HFFc6 (cell line): Measurements from ENCODE around the gene GPR183. TPM values are rescaled to one million over a fixed set of nuclear protein-coding genes. Genes with fewer than 3 reads are reported as not detected.

Experiments
- DNase-seq: peaks from one replicate; pipeline ENCODE4 v3.0.0-alpha.2; 2018
- H3K27ac Mint-ChIP-seq: 2 replicates; pipeline ENCODE4 v1.8.0; 2020; ENCODE audit warnings: mild to moderate bottlenecking, mixed read lengths
- H3K27me3 Mint-ChIP-seq: 2 replicates; pipeline ENCODE4 v1.8.0; 2021; ENCODE audit warnings: mild to moderate bottlenecking, moderate library complexity, mixed read lengths; ENCODE audit not compliant: insufficient read depth
- H3K36me3 Mint-ChIP-seq: 2 replicates; pipeline ENCODE4 v1.8.0; 2021; ENCODE audit warnings: low read depth, mixed read lengths
- H3K4me1 Mint-ChIP-seq: 2 replicates; pipeline ENCODE4 v1.8.0; 2020; ENCODE audit warnings: low read depth, mixed read lengths
- H3K4me3 Mint-ChIP-seq: 2 replicates; pipeline ENCODE4 v1.8.0; 2020; ENCODE audit warnings: mild to moderate bottlenecking, moderate library complexity, mixed read lengths
- H3K9me3 Mint-ChIP-seq: 2 replicates; pipeline ENCODE4 v1.8.0; 2020; ENCODE audit warnings: mild to moderate bottlenecking, mixed read lengths
- CTCF ChIP-seq: fragments of 200-600 bp; sonication (generic); IDR thresholded peaks from 2 replicates; pipeline ENCODE4 v1.5.0; 2021; ENCODE audit warnings: antibody characterized with exemption, mild to moderate bottlenecking
- total RNA-seq, 6 experiments: library from RNA; stranded (reverse); fragmentation: NEBNext Ultra II Directional; extraction: Animal tissue kit (Norgen Biotek cat#: 25700); gene quantifications; 2 replicates in 1 of 6; 3 replicates in 5 of 6; pipeline ENCODE4 v1.2.3, GENCODE V29; 2021

Gene GPR183
- total RNA-seq, 6 experiments from 2014 or later: 0.17 TPM; not detected in 5

GRCh38 chr13:99280166-99280565 is 27.0 kb downstream of the GPR183 start:
- TF ChIP-seq CTCF: no peak
- Mint-ChIP-seq H3K27me3 (no peaks in the 10 kb centered on the region), H3K4me1 (peaks cover 46% of the 10 kb centered on the region), H3K36me3 (no peaks in the 10 kb centered on the region), H3K27ac (no peak overlapping the region), H3K9me3 (no peaks in the 10 kb centered on the region), H3K4me3 (no peak overlapping the region)
- no peak for DNase-seq

GRCh38 chr13:99279637-99280036 is 27.6 kb downstream of the GPR183 start:
- Mint-ChIP-seq H3K9me3 (no peaks in the 10 kb centered on the region), H3K27me3 (no peaks in the 10 kb centered on the region), H3K4me3 (no peak overlapping the region), H3K27ac (no peak overlapping the region), H3K4me1 (peaks cover 50% of the 10 kb centered on the region), H3K36me3 (no peaks in the 10 kb centered on the region)
- TF ChIP-seq CTCF: no peak
- DNase-seq: no peak

GRCh38 chr13:99278843-99279242 is 28.4 kb downstream of the GPR183 start:
- H3K27ac Mint-ChIP-seq: no peak overlapping the region
- no peaks in the 10 kb centered on the region for H3K36me3 Mint-ChIP-seq
- H3K4me3 Mint-ChIP-seq: no peak overlapping the region
- no peaks in the 10 kb centered on the region for H3K9me3 Mint-ChIP-seq
- peaks cover 43% of the 10 kb centered on the region for H3K4me1 Mint-ChIP-seq
- TF ChIP-seq CTCF: no peak
- DNase-seq: no peak
- no peaks in the 10 kb centered on the region; the same call in 1 of the 2 replicates for H3K27me3 Mint-ChIP-seq

GRCh38 chr13:99278200-99278599 is 29.0 kb downstream of the GPR183 start:
- no peaks in the 10 kb centered on the region for H3K9me3 Mint-ChIP-seq
- H3K27me3 Mint-ChIP-seq: no peaks in the 10 kb centered on the region; the same call in 1 of the 2 replicates
- H3K27ac Mint-ChIP-seq: no peak overlapping the region
- H3K4me1 Mint-ChIP-seq: peaks cover 38% of the 10 kb centered on the region
- TF ChIP-seq CTCF: no peak
- no peaks in the 10 kb centered on the region for H3K36me3 Mint-ChIP-seq
- no peak overlapping the region for H3K4me3 Mint-ChIP-seq
- no peak for DNase-seq

GRCh38 chr13:99277629-99278028 is 29.6 kb downstream of the GPR183 start:
- no peaks in the 10 kb centered on the region for H3K36me3 Mint-ChIP-seq
- H3K4me1 Mint-ChIP-seq: peaks cover 32% of the 10 kb centered on the region
- no peaks in the 10 kb centered on the region for H3K9me3 Mint-ChIP-seq
- no peaks in the 10 kb centered on the region; the same call in 1 of the 2 replicates for H3K27me3 Mint-ChIP-seq
- TF ChIP-seq CTCF: no peak
- H3K4me3 Mint-ChIP-seq: no peak overlapping the region
- no peak overlapping the region for H3K27ac Mint-ChIP-seq
- no peak for DNase-seq

- Mint-ChIP-seq H3K4me1 (peaks cover 23% of the 10 kb centered on the region), H3K4me3 (no peak overlapping the region), H3K27ac (no peak overlapping the region), H3K27me3 (no peaks in the 10 kb centered on the region; the same call in 1 of the 2 replicates), H3K36me3 (peaks cover 8% of the 10 kb centered on the region), H3K9me3 (no peaks in the 10 kb centered on the region)
- 0 out of 2 replicates have a peak, but pooled peaks have one; percentile 12 for TF ChIP-seq CTCF
- no peak for DNase-seq
These were observed 30.5 kb downstream of the GPR183 start for GRCh38 chr13:99276706-99277105.
